Tibial nerve (tissue), 4 donors: ENCODE measurements around the gene PLEKHO2. TPM values are rescaled to one million over a fixed set of nuclear protein-coding genes. Genes with fewer than 3 reads are reported as not detected.

Experiments
- DNase-seq, 2 donors: peaks; one replicate each; pipeline ENCODE4 v3.0.0-alpha.2; 2019; ENCODE audit warnings: low spot score in 2 of 2
- H3K27ac ChIP-seq, 4 donors: fragments of 200-600 bp; sonication (generic) in 3 of 4; one replicate each; pipeline ENCODE4 v1.5.1; 2017 to 2019; ENCODE audit warnings: mild to moderate bottlenecking in 1 of 4
- H3K27me3 ChIP-seq, 2 donors: fragments of 200-600 bp; sonication (generic) in 1 of 2; one replicate each; pipeline versions ENCODE4 v1.5.1 to v1.6.0; 2017 to 2019
- H3K36me3 ChIP-seq, 3 donors: fragments of 200-600 bp; sonication (generic); one replicate each; pipeline ENCODE4 v1.5.1; 2018 to 2019
- H3K4me1 ChIP-seq, 4 donors: fragments of 200-600 bp; sonication (generic) in 3 of 4; one replicate each; pipeline ENCODE4 v1.5.1; 2017 to 2019
- H3K4me3 ChIP-seq, 4 donors: fragments of 200-600 bp; sonication (generic) in 3 of 4; one replicate each; pipeline ENCODE4 v1.5.1; 2017 to 2019; ENCODE audit warnings: mild to moderate bottlenecking in 1 of 4, moderate library complexity in 1 of 4
- H3K9me3 ChIP-seq, 4 donors: fragments of 200-600 bp; sonication (generic) in 3 of 4; one replicate each; pipeline ENCODE4 v1.5.1; 2017 to 2019
- EP300 ChIP-seq, 2 donors: sonication (generic); formaldehyde crosslinking; IDR thresholded peaks; one replicate each; pipeline ENCODE4 v1.6.1; 2017; ENCODE audit warnings: antibody characterized with exemption in 2 of 2, mild to moderate bottlenecking in 1 of 2
- POLR2A ChIP-seq, 2 donors: fragments of 450-650 bp; IDR thresholded peaks; one replicate each; pipeline ENCODE4 v1.6.1; 2017; ENCODE audit warnings: antibody characterized with exemption in 2 of 2, mild to moderate bottlenecking in 2 of 2, moderate library complexity in 2 of 2
- WGBS, 2 donors: methylation state at CpG; one replicate each; pipeline ENCODE4 v1.1.5; 2018; 5-methylcytosine and 5-hydroxymethylcytosine counted together
- total RNA-seq, 4 donors: library from RNA; depleted of rRNA; stranded (reverse); fragments of >200 nt; gene quantifications; one replicate each; pipeline ENCODE4 v1.1.0, GENCODE V29; 2016
- TF ChIP-seq, protein P1 (sequence below), 5 experiments: fragments of 200-600 bp in 3 of 5; fragments of 450-650 bp in 2 of 5; sonication (generic) in 3 of 5; IDR thresholded peaks; one replicate each; pipeline ENCODE4 v1.5.1; 2016 to 2019; ENCODE audit warnings: antibody characterized with exemption in 5 of 5, mild to moderate bottlenecking in 3 of 5, moderate library complexity in 2 of 5

PLEKHO2 gene
- total RNA-seq, 4 donors from 2014 or later, result 40.8 to 69.9 (median 60.2) TPM

DNA sequence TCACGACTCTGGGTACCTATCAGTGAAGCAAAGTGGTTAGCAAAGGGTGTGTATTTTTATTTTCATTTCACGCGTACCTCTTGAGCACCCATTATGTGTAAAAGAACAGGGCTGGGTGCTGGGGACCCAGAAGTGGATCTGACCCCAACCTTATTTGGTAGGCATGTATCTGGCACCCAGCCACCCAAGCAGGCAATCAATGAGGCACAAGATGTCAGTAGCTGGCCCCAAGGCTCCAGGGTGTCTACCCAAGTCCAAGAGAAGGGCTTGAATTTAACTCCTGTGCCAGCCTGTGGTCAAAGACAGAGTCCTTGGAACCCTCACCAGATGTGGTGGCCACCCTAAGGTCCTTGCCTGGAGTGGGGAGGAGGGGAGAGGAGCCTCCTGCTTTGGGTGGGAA is 5.7 kb downstream of the PLEKHO2 start:
- H3K4me3 ChIP-seq, result no peak overlapping the region
- WGBS, 2 donors, result 33 to 42% methylated on average over 3 of the region's 3 CpGs
- peaks cover 0 to 91% (median 70%) of the 10 kb centered on the region in 4 donors for H3K4me1 ChIP-seq
- no peaks in the 10 kb centered on the region for H3K27me3 ChIP-seq
- DNase-seq, result no peak
- H3K9me3 ChIP-seq, result no peaks in the 10 kb centered on the region
- peaks cover 0 to 28% (median 11%) of the 10 kb centered on the region in 3 donors for H3K36me3 ChIP-seq
- H3K27ac ChIP-seq, result peak overlapping the region in 3 of 4 donors; percentile 4 to 99 (median 98)
- TF ChIP-seq POLR2A (IDR thresholded peaks at IDR 0.05) (no peak), EP300 (IDR thresholded peaks at IDR 0.05) (no peak)
- TF ChIP-seq, protein P1, sequence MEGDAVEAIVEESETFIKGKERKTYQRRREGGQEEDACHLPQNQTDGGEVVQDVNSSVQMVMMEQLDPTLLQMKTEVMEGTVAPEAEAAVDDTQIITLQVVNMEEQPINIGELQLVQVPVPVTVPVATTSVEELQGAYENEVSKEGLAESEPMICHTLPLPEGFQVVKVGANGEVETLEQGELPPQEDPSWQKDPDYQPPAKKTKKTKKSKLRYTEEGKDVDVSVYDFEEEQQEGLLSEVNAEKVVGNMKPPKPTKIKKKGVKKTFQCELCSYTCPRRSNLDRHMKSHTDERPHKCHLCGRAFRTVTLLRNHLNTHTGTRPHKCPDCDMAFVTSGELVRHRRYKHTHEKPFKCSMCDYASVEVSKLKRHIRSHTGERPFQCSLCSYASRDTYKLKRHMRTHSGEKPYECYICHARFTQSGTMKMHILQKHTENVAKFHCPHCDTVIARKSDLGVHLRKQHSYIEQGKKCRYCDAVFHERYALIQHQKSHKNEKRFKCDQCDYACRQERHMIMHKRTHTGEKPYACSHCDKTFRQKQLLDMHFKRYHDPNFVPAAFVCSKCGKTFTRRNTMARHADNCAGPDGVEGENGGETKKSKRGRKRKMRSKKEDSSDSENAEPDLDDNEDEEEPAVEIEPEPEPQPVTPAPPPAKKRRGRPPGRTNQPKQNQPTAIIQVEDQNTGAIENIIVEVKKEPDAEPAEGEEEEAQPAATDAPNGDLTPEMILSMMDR (IDR thresholded peaks at IDR 0.05), result no peak

DNA sequence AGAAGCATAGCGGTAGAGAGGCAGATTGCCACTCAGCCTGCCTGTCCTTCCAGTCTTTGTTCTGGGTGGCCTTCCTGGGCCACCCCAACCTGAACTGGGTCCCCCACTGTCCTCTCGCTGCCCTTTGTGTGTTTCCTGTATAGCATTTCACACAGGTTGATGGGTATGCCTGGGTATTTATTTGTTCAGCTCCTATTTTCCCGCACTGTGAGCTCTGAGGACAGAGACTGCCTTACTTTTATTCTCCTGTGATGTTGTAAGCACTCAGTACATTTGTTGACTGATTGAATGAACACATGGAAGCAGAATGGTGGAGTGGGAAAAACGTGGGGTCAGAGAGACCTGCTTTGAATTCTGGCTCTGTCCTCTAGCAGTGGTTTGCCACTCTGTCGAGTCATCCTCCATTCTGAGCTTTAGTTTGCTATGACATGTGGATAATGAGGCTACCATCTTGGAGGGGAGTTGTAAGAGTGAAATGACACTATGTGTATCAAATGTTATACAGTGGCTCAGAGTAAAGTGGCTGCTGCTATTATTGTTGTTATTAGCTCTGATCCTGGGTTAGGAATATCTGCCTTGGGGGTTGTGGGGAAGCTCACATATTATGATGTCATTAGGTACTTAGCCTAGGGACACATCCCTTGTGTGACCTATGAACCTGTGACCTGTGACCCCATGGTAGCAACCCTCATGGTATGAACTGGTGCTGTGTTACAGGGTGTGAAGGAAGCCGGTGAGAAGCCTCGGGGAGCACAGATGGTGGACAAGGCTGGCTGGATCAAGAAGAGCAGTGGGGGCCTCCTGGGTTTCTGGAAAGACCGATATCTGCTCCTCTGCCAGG is 6.4 kb downstream of the PLEKHO2 start:
- H3K27me3 ChIP-seq, result no peaks in the 10 kb centered on the region
- 67 to 68% methylated on average over 7 to 8 of the region's 8 CpGs for WGBS, 2 donors
- TF ChIP-seq EP300 (IDR thresholded peaks at IDR 0.05) (no peak), POLR2A (IDR thresholded peaks at IDR 0.05) (no peak)
- TF ChIP-seq, protein P1 (IDR thresholded peaks at IDR 0.05), result no peak
- no peaks in the 10 kb centered on the region for H3K9me3 ChIP-seq
- H3K4me1 ChIP-seq, result peaks cover 0 to 97% (median 72%) of the 10 kb centered on the region in 4 donors
- H3K27ac ChIP-seq, result peak overlapping the region in 3 of 4 donors; percentile 4 to 99 (median 98)
- no peak overlapping the region for H3K4me3 ChIP-seq
- DNase-seq, result no peak
- H3K36me3 ChIP-seq, result peaks cover 0 to 28% (median 11%) of the 10 kb centered on the region in 3 donors

DNA sequence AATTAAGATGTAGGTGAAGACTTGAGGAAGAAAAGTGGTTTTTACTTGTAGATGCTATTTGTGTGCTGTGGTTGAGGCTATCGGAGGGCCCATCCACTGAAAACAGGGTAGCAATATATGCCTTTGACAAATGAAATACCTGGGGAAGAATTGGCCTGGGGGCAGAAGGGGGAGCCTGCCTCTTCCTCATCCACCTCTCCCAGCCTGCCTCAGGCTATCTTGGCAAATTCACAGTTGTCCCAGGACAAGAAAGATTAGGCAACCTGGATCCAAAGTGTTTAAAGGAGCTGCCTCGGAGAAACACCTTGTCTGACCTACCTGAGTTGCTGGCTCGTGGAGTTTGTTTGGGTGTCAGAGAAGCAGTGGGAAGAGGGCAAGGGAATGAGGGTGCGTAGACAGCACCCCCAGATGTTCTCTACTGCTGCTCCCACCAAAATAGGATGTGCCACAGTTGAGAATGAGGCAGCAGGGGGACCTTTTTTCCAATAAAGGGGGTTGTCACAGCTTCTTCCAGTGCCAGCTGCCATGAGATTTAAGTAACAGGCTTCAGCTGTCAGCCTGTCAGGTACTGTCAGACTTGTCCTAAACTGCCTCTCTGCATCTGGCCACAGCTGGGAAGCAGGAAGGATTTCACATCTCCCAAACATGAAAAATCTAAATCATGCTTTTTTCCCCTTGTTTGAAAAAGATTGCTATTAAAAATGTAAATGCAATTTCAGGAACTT is 9.2 kb downstream of the PLEKHO2 start:
- H3K4me3 ChIP-seq, result no peak overlapping the region
- H3K27ac ChIP-seq, result peak overlapping the region; percentile 15 to 99 (median 72)
- H3K4me1 ChIP-seq, result peaks cover 0 to 100% (median 76%) of the 10 kb centered on the region in 4 donors
- DNase-seq, result no peak
- peaks cover 0 to 51% (median 11%) of the 10 kb centered on the region in 3 donors for H3K36me3 ChIP-seq
- 73 to 80% methylated on average over 4 of the region's 4 CpGs for WGBS, 2 donors
- H3K27me3 ChIP-seq, result no peaks in the 10 kb centered on the region
- TF ChIP-seq, protein P1 (IDR thresholded peaks at IDR 0.05), result no peak
- TF ChIP-seq POLR2A (IDR thresholded peaks at IDR 0.05) (no peak), EP300 (IDR thresholded peaks at IDR 0.05) (no peak)
- no peaks in the 10 kb centered on the region for H3K9me3 ChIP-seq

DNA sequence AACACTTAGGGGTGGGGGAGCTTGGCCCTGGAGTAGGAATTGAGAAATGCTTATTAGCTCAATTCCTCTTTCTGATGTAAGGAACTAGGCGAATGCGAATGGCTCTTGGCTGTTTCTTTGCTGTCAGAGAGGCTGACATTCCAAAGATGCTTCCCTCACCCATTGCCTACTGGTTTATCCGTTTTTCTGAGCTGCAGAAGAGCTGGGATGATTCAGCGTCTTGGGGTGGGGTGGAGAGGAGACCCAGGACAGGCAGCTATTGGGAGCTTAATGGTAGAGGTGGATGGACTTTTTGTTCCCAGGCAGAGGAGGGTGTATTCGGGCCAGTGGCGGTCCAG is 9.8 kb downstream of the PLEKHO2 start:
- 18 to 28% methylated on average over 6 of the region's 6 CpGs for WGBS, 2 donors

More for the DNA sequence above, 9.8 kb downstream of the PLEKHO2 start:
- Histone ChIP-seq H3K9me3 (no peaks in the 10 kb centered on the region), H3K4me1 (peaks cover 0 to 100% (median 78%) of the 10 kb centered on the region in 4 donors), H3K27ac (peak overlapping the region in 3 of 4 donors; percentile 68 to 99 (median 76)), H3K4me3 (no peak overlapping the region), H3K36me3 (peaks cover 0 to 51% (median 11%) of the 10 kb centered on the region in 3 donors), H3K27me3 (no peaks in the 10 kb centered on the region)
- peak in 1 of 2 donors; percentile 49 for DNase-seq
- no peak for TF ChIP-seq POLR2A (IDR thresholded peaks at IDR 0.05)
- peak in 1 of 2 donors; percentile 77 for TF ChIP-seq EP300 (IDR thresholded peaks at IDR 0.05)
- TF ChIP-seq, protein P1 (IDR thresholded peaks at IDR 0.05), result no peak
